HEK293 (cell line): ENCODE data around the gene PSMC1.

Source experiments
- BCL11B ChIP-seq: fragments of 450-650 bp; formaldehyde crosslinking; IDR thresholded peaks from 2 replicates; pipeline ENCODE4 v1.5.1; 2016; ENCODE audit warnings: low read depth, missing biosample characterization, missing genetic modification characterization
- CTCF ChIP-seq: fragments of 450-650 bp; formaldehyde crosslinking; IDR thresholded peaks from 2 replicates; pipeline ENCODE4 v1.5.1; 2016; ENCODE audit warnings: missing biosample characterization, missing genetic modification characterization
- TCF7L2 ChIP-seq: IDR thresholded peaks from 2 replicates; pipeline ENCODE4 v1.6.1; 2011; ENCODE audit warnings: low read depth, mild to moderate bottlenecking, inconsistent platforms, low read length, moderate library complexity, borderline replicate concordance
- TSHZ1 ChIP-seq: fragments of 450-650 bp; formaldehyde crosslinking; IDR thresholded peaks from 2 replicates; pipeline ENCODE4 v1.5.1; 2016; ENCODE audit warnings: missing biosample characterization, missing genetic modification characterization, borderline replicate concordance
- ZBTB1 ChIP-seq: fragments of 450-650 bp; formaldehyde crosslinking; IDR thresholded peaks from 2 replicates; pipeline ENCODE4 v1.5.1; 2016; ENCODE audit warnings: missing biosample characterization, missing genetic modification characterization
- ZBTB7A ChIP-seq: fragments of 450-650 bp; formaldehyde crosslinking; IDR thresholded peaks from 2 replicates; pipeline ENCODE4 v1.5.1; 2016; ENCODE audit warnings: low read depth, missing biosample characterization, missing genetic modification characterization
- ZFHX2 ChIP-seq: fragments of 450-650 bp; formaldehyde crosslinking; conservative IDR thresholded peaks from 2 replicates; pipeline ENCODE4 v1.5.1; 2016; ENCODE audit warnings: missing biosample characterization, missing genetic modification characterization
- ZNF112 ChIP-seq: fragments of 450-650 bp; formaldehyde crosslinking; IDR thresholded peaks from 2 replicates; pipeline ENCODE4 v1.5.0; 2017; ENCODE audit warnings: missing biosample characterization, missing genetic modification characterization
- ZNF19 ChIP-seq: fragments of 450-650 bp; formaldehyde crosslinking; IDR thresholded peaks from 2 replicates; pipeline ENCODE4; 2016; ENCODE audit warnings: missing biosample characterization, missing genetic modification characterization, low read depth
- ZNF280D ChIP-seq: fragments of 450-650 bp; formaldehyde crosslinking; IDR thresholded peaks from 2 replicates; pipeline ENCODE4 v1.5.1; 2016; ENCODE audit warnings: missing biosample characterization, missing genetic modification characterization

GRCh38 chr14:90297876-90298629 is 41.7 kb downstream of the PSMC1 start:
- no peak for TF ChIP-seq ZNF112 (tag by site-specific recombination)
- no peak for TF ChIP-seq ZBTB1 (tag by site-specific recombination)
- no peak for TF ChIP-seq CTCF (tag by site-specific recombination)
- no peak for TF ChIP-seq ZNF280D (tag by site-specific recombination)
- no peak for TF ChIP-seq BCL11B (tag by site-specific recombination)
- no peak for TF ChIP-seq ZNF19 (tag by site-specific recombination)
- no peak for TF ChIP-seq TCF7L2
- TF ChIP-seq ZFHX2 (tag by site-specific recombination): no peak
- TF ChIP-seq TSHZ1: no peak
- no peak for TF ChIP-seq ZBTB7A (tag by site-specific recombination)
